Caco-2 (cell line): Measurements from ENCODE around the gene SCLT1. TPM values are rescaled to one million over a fixed set of nuclear protein-coding genes. Genes with fewer than 3 reads are reported as not detected.

Experiments
- BruUV-seq: library from RNA; stranded (reverse); fragments of 400-500 nt; replicated peaks from 2 replicates; lab custom pipeline; 2021; lab: Mats Ljungman, UMichigan
- CTCF ChIA-PET: fragments of 300-600 bp; sonication (Branson Sonifier 250); formaldehyde crosslinking; loops from one replicate; lab custom pipeline; 2022; ENCODE audit warnings: antibody characterized with exemption; lab: Charles Lee
- POLR2A ChIA-PET: fragments of 300-600 bp; sonication (Branson Sonifier 250); formaldehyde crosslinking; loops from one replicate; lab custom pipeline; 2022; ENCODE audit warnings: antibody characterized with exemption; lab: Charles Lee
- DNase-seq, 2 experiments: peaks; one replicate each; pipeline versions ENCODE4 v3.0.0 to v3.0.0-alpha.2; 2020 to 2022
- H3K27me3 ChIP-seq: replicated peaks from 2 replicates; pipeline ENCODE4 v1.6.0; 2011; ENCODE audit warnings: low read length; ENCODE audit not compliant: control insufficient read depth, insufficient read depth
- H3K36me3 ChIP-seq: 2 replicates; pipeline ENCODE4 v1.5.1; 2011; ENCODE audit warnings: low read length; ENCODE audit not compliant: control insufficient read depth, insufficient read depth
- H3K4me1 ChIP-seq: fragments of 250-450 bp; sonication (Bioruptor Pico); 2 replicates; pipeline ENCODE4 v1.5.1; 2020; ENCODE audit warnings: mild to moderate bottlenecking
- H3K4me3 ChIP-seq: 2 replicates; pipeline ENCODE4 v1.5.1; 2011; ENCODE audit warnings: low read depth, mild to moderate bottlenecking, control low read depth, low read length
- H3K9me3 ChIP-seq: fragments of 250-450 bp; sonication (Bioruptor Pico); 2 replicates; pipeline ENCODE4 v1.5.1; 2020; ENCODE audit warnings: mild to moderate bottlenecking, moderate library complexity
- H3K27ac Mint-ChIP-seq: one replicate; pipeline ENCODE4 v1.8.0; 2022; ENCODE audit warnings: mixed read lengths; ENCODE audit not compliant: unreplicated experiment
- H3K27me3 Mint-ChIP-seq: one replicate; pipeline ENCODE4 v1.8.0; 2022; ENCODE audit warnings: mixed read lengths; ENCODE audit not compliant: insufficient read depth, unreplicated experiment
- H3K36me3 Mint-ChIP-seq: one replicate; pipeline ENCODE4 v1.8.0; 2022; ENCODE audit warnings: mild to moderate bottlenecking, mixed read lengths; ENCODE audit not compliant: insufficient read depth, unreplicated experiment
- H3K4me1 Mint-ChIP-seq: one replicate; pipeline ENCODE4 v1.8.0; 2022; ENCODE audit warnings: low read depth, mixed read lengths; ENCODE audit not compliant: unreplicated experiment
- H3K4me3 Mint-ChIP-seq: one replicate; pipeline ENCODE4 v1.8.0; 2022; ENCODE audit warnings: mild to moderate bottlenecking, moderate library complexity, mixed read lengths; ENCODE audit not compliant: unreplicated experiment
- H3K9me3 Mint-ChIP-seq: one replicate; pipeline ENCODE4 v1.8.0; 2022; ENCODE audit warnings: mixed read lengths; ENCODE audit not compliant: unreplicated experiment
- CTCF ChIP-seq, 2 experiments: fragments of 200-600 bp in 1 of 2; IDR thresholded peaks; 1 replicate in 1 of 2; 2 replicates in 1 of 2; pipeline versions ENCODE4 v1.5.1 to v1.8.0; 2011 to 2022; ENCODE audit warnings: antibody characterized with exemption in 1 of 2, control low read depth in 1 of 2, inconsistent platforms in 1 of 2, low read depth in 1 of 2, low read length in 1 of 2, mild to moderate bottlenecking in 1 of 2, moderate library complexity in 1 of 2; ENCODE audit not compliant: insufficient read depth in 1 of 2, severe bottlenecking in 1 of 2, unreplicated experiment in 1 of 2
- intact Hi-C: fragments of 100-400 bp; cut with micrococcal nuclease; formaldehyde crosslinking; loops from one replicate; pipeline ENCODE4 v1.10.0; 2022; ENCODE audit not compliant: unreplicated experiment
- total RNA-seq: library from RNA; stranded (reverse); gene quantifications from 2 replicates; pipeline ENCODE4 v1.2.3, GENCODE V29; 2022

Gene SCLT1
- total RNA-seq, 1 experiment from 2014 or later, result 9.3 TPM

GRCh38 chr4:129111919-129112318 is 18.6 kb upstream of the SCLT1 start:
- H3K9me3 ChIP-seq, result no peaks in the 10 kb centered on the region
- intact Hi-C loops, result no loop called here
- Mint-ChIP-seq H3K9me3 (no peaks in the 10 kb centered on the region), H3K27me3 (no peaks in the 10 kb centered on the region), H3K27ac (no peak overlapping the region), H3K36me3 (no peaks in the 10 kb centered on the region), H3K4me1 (no peaks in the 10 kb centered on the region), H3K4me3 (no peak overlapping the region)
- BruUV-seq, result no TSS peak
- H3K4me3 ChIP-seq, result no peak overlapping the region
- DNase-seq, result no peak
- POLR2A ChIA-PET, result no interaction called here
- H3K36me3 ChIP-seq, result no peaks in the 10 kb centered on the region
- CTCF ChIA-PET, result no interaction called here
- H3K27me3 ChIP-seq, result no peaks in the 10 kb centered on the region
- no peaks in the 10 kb centered on the region for H3K4me1 ChIP-seq
- TF ChIP-seq CTCF (IDR thresholded peaks at IDR 0.05; ENCODE audit: insufficient read depth in 1 of 2, low read depth in 1 of 2, low read length in 1 of 2, severe bottlenecking in 1 of 2, unreplicated experiment in 1 of 2), result no peak

DNA sequence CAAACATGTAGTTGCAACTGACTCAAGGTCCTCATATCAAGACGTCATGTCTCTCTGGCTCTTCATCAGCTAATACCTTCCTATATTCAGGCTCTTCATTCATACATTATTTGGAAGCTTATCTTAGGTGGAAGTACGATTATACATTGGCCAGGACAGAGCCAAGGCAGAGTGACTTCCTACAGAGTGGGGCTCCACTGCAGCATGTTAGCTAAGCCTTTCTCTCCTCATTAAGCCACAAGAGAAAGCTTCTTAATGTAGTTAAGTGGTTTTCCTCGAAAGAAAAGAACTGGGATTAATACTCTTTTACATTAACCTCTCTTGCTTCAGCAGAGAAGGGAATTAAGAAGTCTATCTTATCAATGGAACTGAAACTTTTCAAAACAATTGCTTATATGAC is 17.6 kb upstream of the SCLT1 start:
- BruUV-seq, result no TSS peak
- Mint-ChIP-seq H3K9me3 (no peaks in the 10 kb centered on the region), H3K4me3 (no peak overlapping the region), H3K4me1 (no peaks in the 10 kb centered on the region), H3K27ac (no peak overlapping the region), H3K36me3 (no peaks in the 10 kb centered on the region), H3K27me3 (no peaks in the 10 kb centered on the region)
- Histone ChIP-seq H3K4me3 (no peak overlapping the region), H3K4me1 (no peaks in the 10 kb centered on the region), H3K27me3 (no peaks in the 10 kb centered on the region), H3K9me3 (no peaks in the 10 kb centered on the region), H3K36me3 (no peaks in the 10 kb centered on the region)
- intact Hi-C loops, result no loop called here
- DNase-seq, result no peak
- ChIA-PET CTCF (no interaction called here), POLR2A (no interaction called here)
- TF ChIP-seq CTCF (IDR thresholded peaks at IDR 0.05; ENCODE audit: insufficient read depth in 1 of 2, low read depth in 1 of 2, low read length in 1 of 2, severe bottlenecking in 1 of 2, unreplicated experiment in 1 of 2), result no peak

GRCh38 chr4:129109965-129110824 is 16.9 kb upstream of the SCLT1 start:
- no peaks in the 10 kb centered on the region for H3K27me3 Mint-ChIP-seq
- intact Hi-C loops, result no loop called here
- no TSS peak for BruUV-seq

More at GRCh38 chr4:129109965-129110824, 16.9 kb upstream of the SCLT1 start:
- H3K9me3 Mint-ChIP-seq, result no peaks in the 10 kb centered on the region
- ChIA-PET POLR2A (no interaction called here), CTCF (no interaction called here)
- no peak overlapping the region for H3K4me3 ChIP-seq
- no peaks in the 10 kb centered on the region for H3K9me3 ChIP-seq
- no peaks in the 10 kb centered on the region for H3K36me3 ChIP-seq
- DNase-seq, result no peak
- no peaks in the 10 kb centered on the region for H3K4me1 ChIP-seq
- H3K27me3 ChIP-seq, result no peaks in the 10 kb centered on the region
- H3K4me3 Mint-ChIP-seq, result no peak overlapping the region
- no peaks in the 10 kb centered on the region for H3K36me3 Mint-ChIP-seq
- TF ChIP-seq CTCF (IDR thresholded peaks at IDR 0.05; ENCODE audit: insufficient read depth in 1 of 2, low read depth in 1 of 2, low read length in 1 of 2, severe bottlenecking in 1 of 2, unreplicated experiment in 1 of 2), result no peak
- H3K27ac Mint-ChIP-seq, result no peak overlapping the region
- H3K4me1 Mint-ChIP-seq, result no peaks in the 10 kb centered on the region
